ENCODE results near the gene ASXL2.

GRCh38 chr2:25735835-25736234 lies 142.5 kb downstream of the ASXL2 start:
- TF ChIP-seq CTCF (IDR thresholded peaks at IDR 0.05 in 4 of 5, conservative IDR thresholded peaks at IDR 0.05 in 1 of 5) = no peak
- TF ChIP-seq POLR2A (IDR thresholded peaks at IDR 0.05) = no peak
